Glutamatergic neuron (in vitro differentiated cells): ENCODE measurements around the gene OR7C1. TPM values are rescaled to one million over a fixed set of nuclear protein-coding genes. Genes with fewer than 3 reads are reported as not detected.
"Not testable (repeated sequence)": the region's sequence is repeated elsewhere in the genome, so short reads cannot be mapped to it uniquely, and the experiment has no call there.

Experiments used
- DNase-seq: peaks from one replicate; pipeline ENCODE4 v3.0.0; 2022
- H3K27ac Mint-ChIP-seq: one replicate; pipeline ENCODE4 v1.8.0; 2020; ENCODE audit warnings: mild to moderate bottlenecking, mixed read lengths, inconsistent platforms; ENCODE audit not compliant: unreplicated experiment
- H3K27me3 Mint-ChIP-seq: one replicate; pipeline ENCODE4 v1.8.0; 2020; ENCODE audit warnings: mild to moderate bottlenecking, moderate library complexity, mixed read lengths, inconsistent platforms; ENCODE audit not compliant: unreplicated experiment
- H3K36me3 Mint-ChIP-seq: one replicate; pipeline ENCODE4 v1.8.0; 2020; ENCODE audit warnings: mild to moderate bottlenecking, mixed read lengths, inconsistent platforms; ENCODE audit not compliant: unreplicated experiment
- H3K4me1 Mint-ChIP-seq: one replicate; pipeline ENCODE4 v1.8.0; 2020; ENCODE audit warnings: mild to moderate bottlenecking, low read depth, mixed read lengths, inconsistent platforms; ENCODE audit not compliant: unreplicated experiment
- H3K4me3 Mint-ChIP-seq: one replicate; pipeline ENCODE4 v1.8.0; 2020; ENCODE audit warnings: mild to moderate bottlenecking, mixed read lengths, inconsistent platforms; ENCODE audit not compliant: unreplicated experiment
- H3K9me3 Mint-ChIP-seq: one replicate; pipeline ENCODE4 v1.8.0; 2020; ENCODE audit warnings: mild to moderate bottlenecking, moderate library complexity, mixed read lengths, inconsistent platforms; ENCODE audit not compliant: unreplicated experiment
- total RNA-seq: library from RNA; stranded (reverse); fragmentation: NEBNext Ultra II Directional; extraction: Animal tissue kit (Norgen Biotek cat#: 25700); gene quantifications from one replicate; pipeline ENCODE4 v1.2.1, GENCODE V29; 2021; ENCODE audit not compliant: unreplicated experiment
- TF ChIP-seq, protein P1 (sequence below): fragments of 200-600 bp; sonication (generic); IDR thresholded peaks from one replicate; pipeline ENCODE4 v1.5.0; 2021; ENCODE audit not compliant: partially characterized antibody, unreplicated experiment

OR7C1 gene
- total RNA-seq, 1 donor from 2014 or later, result not detected

GRCh38 chr19:14768001-14768400 is 67.0 kb downstream of the OR7C1 start:
- Mint-ChIP-seq H3K27ac (no peak overlapping the region), H3K4me1 (peaks cover 7% of the 10 kb centered on the region), H3K4me3 (no peak overlapping the region), H3K36me3 (no peaks in the 10 kb centered on the region), H3K9me3 (peaks cover 5% of the 10 kb centered on the region), H3K27me3 (peaks cover 11% of the 10 kb centered on the region)
- DNase-seq, result no peak
- TF ChIP-seq, protein P1, sequence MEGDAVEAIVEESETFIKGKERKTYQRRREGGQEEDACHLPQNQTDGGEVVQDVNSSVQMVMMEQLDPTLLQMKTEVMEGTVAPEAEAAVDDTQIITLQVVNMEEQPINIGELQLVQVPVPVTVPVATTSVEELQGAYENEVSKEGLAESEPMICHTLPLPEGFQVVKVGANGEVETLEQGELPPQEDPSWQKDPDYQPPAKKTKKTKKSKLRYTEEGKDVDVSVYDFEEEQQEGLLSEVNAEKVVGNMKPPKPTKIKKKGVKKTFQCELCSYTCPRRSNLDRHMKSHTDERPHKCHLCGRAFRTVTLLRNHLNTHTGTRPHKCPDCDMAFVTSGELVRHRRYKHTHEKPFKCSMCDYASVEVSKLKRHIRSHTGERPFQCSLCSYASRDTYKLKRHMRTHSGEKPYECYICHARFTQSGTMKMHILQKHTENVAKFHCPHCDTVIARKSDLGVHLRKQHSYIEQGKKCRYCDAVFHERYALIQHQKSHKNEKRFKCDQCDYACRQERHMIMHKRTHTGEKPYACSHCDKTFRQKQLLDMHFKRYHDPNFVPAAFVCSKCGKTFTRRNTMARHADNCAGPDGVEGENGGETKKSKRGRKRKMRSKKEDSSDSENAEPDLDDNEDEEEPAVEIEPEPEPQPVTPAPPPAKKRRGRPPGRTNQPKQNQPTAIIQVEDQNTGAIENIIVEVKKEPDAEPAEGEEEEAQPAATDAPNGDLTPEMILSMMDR, result no peak

GRCh38 chr19:14767466-14767971 is 67.5 kb downstream of the OR7C1 start:
- TF ChIP-seq, protein P1, result no peak
- DNase-seq, result no peak
- H3K27me3 Mint-ChIP-seq, result peaks cover 11% of the 10 kb centered on the region
- peaks cover 7% of the 10 kb centered on the region for H3K4me1 Mint-ChIP-seq
- H3K36me3 Mint-ChIP-seq, result no peaks in the 10 kb centered on the region
- H3K9me3 Mint-ChIP-seq, result peaks cover 5% of the 10 kb centered on the region
- H3K27ac Mint-ChIP-seq, result no peak overlapping the region
- no peak overlapping the region for H3K4me3 Mint-ChIP-seq

DNA sequence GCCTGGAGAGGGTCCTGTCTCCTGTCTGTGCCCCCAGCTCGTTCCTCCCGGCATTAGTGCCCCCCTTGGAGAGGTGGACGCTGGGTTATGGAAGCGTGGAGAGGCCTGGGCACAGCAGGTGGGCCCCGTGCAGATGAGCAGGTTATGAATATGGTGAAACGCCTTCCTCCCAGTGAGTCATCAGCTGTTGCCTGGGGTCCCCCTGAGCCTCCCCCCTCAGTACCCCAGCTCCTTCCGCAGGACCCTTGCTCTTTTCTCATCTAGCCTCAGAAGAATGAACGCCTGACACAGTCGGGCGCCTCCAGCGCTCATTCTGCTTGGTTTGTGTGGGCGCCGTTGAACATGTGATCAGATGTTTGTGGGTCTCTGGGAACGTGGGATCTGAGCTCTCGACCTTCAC is 69.1 kb downstream of the OR7C1 start:
- H3K4me1 Mint-ChIP-seq, H3K27me3 Mint-ChIP-seq, H3K27ac Mint-ChIP-seq, H3K36me3 Mint-ChIP-seq, H3K4me3 Mint-ChIP-seq, DNase-seq, H3K9me3 Mint-ChIP-seq: not testable (repeated sequence)

GRCh38 chr19:14765403-14765802 is 69.6 kb downstream of the OR7C1 start:
- H3K9me3 Mint-ChIP-seq, H3K4me3 Mint-ChIP-seq, H3K36me3 Mint-ChIP-seq, H3K27ac Mint-ChIP-seq, H3K4me1 Mint-ChIP-seq, DNase-seq, H3K27me3 Mint-ChIP-seq: not testable (repeated sequence)

- no peaks in the 10 kb centered on the region for H3K4me1 Mint-ChIP-seq
- H3K27me3 Mint-ChIP-seq, result peaks cover 9% of the 10 kb centered on the region
- TF ChIP-seq, protein P1, result no peak
- H3K36me3 Mint-ChIP-seq, result peaks cover 5% of the 10 kb centered on the region
- no peak overlapping the region for H3K4me3 Mint-ChIP-seq
- no peak for DNase-seq
- H3K27ac Mint-ChIP-seq, result no peak overlapping the region
- peaks cover 3% of the 10 kb centered on the region for H3K9me3 Mint-ChIP-seq
These were observed 70.6 kb downstream of the OR7C1 start for GRCh38 chr19:14764401-14764800.

GRCh38 chr19:14763497-14764145 is 71.4 kb downstream of the OR7C1 start:
- peaks cover 2% of the 10 kb centered on the region for H3K9me3 Mint-ChIP-seq
- DNase-seq, result no peak
- no peak overlapping the region for H3K27ac Mint-ChIP-seq
- H3K36me3 Mint-ChIP-seq, result peaks cover 5% of the 10 kb centered on the region
- H3K4me3 Mint-ChIP-seq, result no peak overlapping the region
- TF ChIP-seq, protein P1, result no peak
- H3K27me3 Mint-ChIP-seq, result peaks cover 9% of the 10 kb centered on the region
- no peaks in the 10 kb centered on the region for H3K4me1 Mint-ChIP-seq
